PC-9 (cell line): ENCODE data around the gene RENBP. TPM values are rescaled to one million over a fixed set of nuclear protein-coding genes. Genes with fewer than 3 reads are reported as not detected.
A peak's percentile ranks its signal among the peaks of the same experiment; 100 is the strongest.

Experiments
- BruUV-seq: library from RNA; stranded (reverse); fragments of 400-500 nt; replicated peaks from 2 replicates; lab custom pipeline; 2021; lab: Mats Ljungman, UMichigan
- CTCF ChIA-PET: fragments of 300-600 bp; sonication (Branson Sonifier 250); formaldehyde crosslinking; loops from one replicate; lab custom pipeline; 2022; ENCODE audit warnings: antibody characterized with exemption; lab: Charles Lee
- POLR2A ChIA-PET: fragments of 300-600 bp; sonication (Branson Sonifier 250); formaldehyde crosslinking; loops from one replicate; lab custom pipeline; 2022; ENCODE audit warnings: antibody characterized with exemption; ENCODE audit not compliant: unreplicated experiment; lab: Charles Lee
- DNase-seq, 2 experiments: peaks; one replicate each; pipeline versions ENCODE4 v3.0.0 to v3.0.0-alpha.2; 2015 to 2022; ENCODE audit warnings: mixed read lengths in 1 of 2
- H2AFZ ChIP-seq: fragments of 200-600 bp; sonication (generic); 2 replicates; pipeline ENCODE4 v1.8.1; 2017; ENCODE audit warnings: antibody characterized with exemption
- H3F3A ChIP-seq: fragments of 200-600 bp; sonication (generic); 2 replicates; pipeline ENCODE4 v1.8.1; 2017; ENCODE audit warnings: antibody characterized with exemption, mild to moderate bottlenecking, low read depth; ENCODE audit not compliant: insufficient read depth
- H3K27ac ChIP-seq: fragments of 200-600 bp; sonication (generic); 2 replicates; pipeline ENCODE4 v1.6.1; 2016; ENCODE audit warnings: mixed run types
- H3K27me3 ChIP-seq: fragments of 200-600 bp; sonication (generic); 2 replicates; pipeline ENCODE4 v1.6.1; 2016; ENCODE audit warnings: low read depth, mixed run types; ENCODE audit not compliant: insufficient read depth
- H3K36me3 ChIP-seq: fragments of 200-600 bp; sonication (generic); 2 replicates; pipeline ENCODE4 v1.6.1; 2016; ENCODE audit warnings: low read depth, mixed run types
- H3K4me1 ChIP-seq: fragments of 200-600 bp; sonication (generic); replicated peaks from 2 replicates; pipeline ENCODE4 v1.6.1; 2016; ENCODE audit warnings: mixed run types; ENCODE audit not compliant: insufficient read depth
- H3K4me2 ChIP-seq: fragments of 200-600 bp; sonication (generic); 2 replicates; pipeline ENCODE4 v1.6.1; 2017; ENCODE audit warnings: mixed run types
- H3K4me3 ChIP-seq: fragments of 200-600 bp; sonication (generic); 2 replicates; pipeline ENCODE4 v1.6.1; 2016; ENCODE audit warnings: mixed run types
- H3K79me2 ChIP-seq: fragments of 200-600 bp; sonication (generic); 2 replicates; pipeline ENCODE4 v1.6.1; 2017; ENCODE audit warnings: low read depth, mixed run types
- H3K9me2 ChIP-seq: fragments of 200-600 bp; sonication (generic); 2 replicates; pipeline ENCODE4 v1.8.1; 2017; ENCODE audit warnings: mild to moderate bottlenecking; ENCODE audit not compliant: insufficient read depth
- H3K9me3 ChIP-seq: fragments of 200-600 bp; sonication (generic); 2 replicates; pipeline ENCODE4 v1.8.1; 2016; ENCODE audit warnings: low read depth; ENCODE audit not compliant: insufficient read depth
- H4K20me1 ChIP-seq: fragments of 200-600 bp; sonication (generic); 2 replicates; pipeline ENCODE4 v1.8.1; 2017; ENCODE audit not compliant: insufficient read depth
- CTCF ChIP-seq: fragments of 200-600 bp; sonication (generic); conservative IDR thresholded peaks from 2 replicates; pipeline ENCODE4 v1.6.1; 2017; ENCODE audit warnings: mixed run types, antibody characterized with exemption, mild to moderate bottlenecking, moderate library complexity
- EZH2 ChIP-seq: fragments of 200-600 bp; sonication (generic); IDR thresholded peaks from 2 replicates; pipeline ENCODE4 v1.8.0; 2017; ENCODE audit warnings: antibody characterized with exemption, low read depth
- intact Hi-C: fragments of 100-400 bp; cut with micrococcal nuclease; formaldehyde crosslinking; loops from one replicate; pipeline ENCODE4 v1.10.0; 2022; ENCODE audit not compliant: unreplicated experiment
- total RNA-seq: library from RNA; stranded (reverse); gene quantifications from 2 replicates; pipeline ENCODE4 v1.2.3, GENCODE V29; 2021

Gene RENBP
- total RNA-seq, 1 experiment from 2014 or later, result 6.8 TPM

- peaks cover 3% of the 10 kb centered on the region for H3K79me2 ChIP-seq
- peak overlapping the region; percentile 80 for H2AFZ ChIP-seq
- no peaks in the 10 kb centered on the region for H3K9me3 ChIP-seq
- TF ChIP-seq EZH2 (no peak), CTCF (no peak)
- intact Hi-C loops, result no loop called here
- peaks cover 17% of the 10 kb centered on the region; the same call in 1 of the 2 replicates for H3K4me1 ChIP-seq
- ChIA-PET POLR2A (interaction anchor here (0.7 kb wide), 1 partner anchor 8 kb away, joined by 5 read pairs; no protein-coding TSS in a partner anchor), CTCF (interaction anchor here (0.8 to 1.0 kb wide), 3 partner anchors 12 to 811 kb away, joined by 3 to 8 read pairs (median 3); no protein-coding TSS in a partner anchor)
- H3K27me3 ChIP-seq, result no peaks in the 10 kb centered on the region
- peaks cover 18% of the 10 kb centered on the region; the same call in 1 of the 2 replicates for H3F3A ChIP-seq
- no peaks in the 10 kb centered on the region for H3K36me3 ChIP-seq
- H3K4me3 ChIP-seq, result peak overlapping the region; percentile 86
- H3K27ac ChIP-seq, result peak overlapping the region; percentile 86
- no peaks in the 10 kb centered on the region for H3K9me2 ChIP-seq
- peak overlapping the region; percentile 98 for H3K4me2 ChIP-seq
- BruUV-seq, result TSS peak; percentile 47
- no peak for DNase-seq
- no peaks in the 10 kb centered on the region for H4K20me1 ChIP-seq
These were observed 16.8 kb downstream of the RENBP start for GRCh38 chrX:153927672-153927921.

- Histone ChIP-seq H3K9me2 (no peaks in the 10 kb centered on the region), H3F3A (peaks cover 18% of the 10 kb centered on the region; the same call in 1 of the 2 replicates), H3K27me3 (no peaks in the 10 kb centered on the region), H3K36me3 (no peaks in the 10 kb centered on the region), H3K4me2 (peak overlapping the region; percentile 98), H3K27ac (peak overlapping the region; percentile 86), H3K4me1 (peaks cover 17% of the 10 kb centered on the region; the same call in 1 of the 2 replicates), H3K79me2 (no peaks in the 10 kb centered on the region), H4K20me1 (no peaks in the 10 kb centered on the region), H2AFZ (peak overlapping the region; percentile 80), H3K4me3 (peak overlapping the region; percentile 86), H3K9me3 (no peaks in the 10 kb centered on the region)
- ChIA-PET CTCF (interaction anchor here (0.8 to 1.0 kb wide), 3 partner anchors 15 to 811 kb away, joined by 3 to 8 read pairs (median 6); no protein-coding TSS in a partner anchor), POLR2A (interaction anchor here (0.7 kb wide), 2 partner anchors 9 kb away, joined by 5 read pairs; no protein-coding TSS in a partner anchor)
- peak in 1 of 2 experiments; percentile 41 for DNase-seq
- no peak for TF ChIP-seq EZH2
- TF ChIP-seq CTCF, result no peak
- no TSS peak for BruUV-seq
- intact Hi-C loops, result no loop called here
These were observed 17.4 kb downstream of the RENBP start for GRCh38 chrX:153926858-153927671.

- Histone ChIP-seq H3K4me2 (peak overlapping the region; percentile 98), H3K27me3 (no peaks in the 10 kb centered on the region), H3F3A (peaks cover 18% of the 10 kb centered on the region; the same call in 1 of the 2 replicates), H2AFZ (no peak overlapping the region), H3K9me2 (no peaks in the 10 kb centered on the region), H3K36me3 (no peaks in the 10 kb centered on the region), H3K4me1 (peaks cover 17% of the 10 kb centered on the region; the same call in 1 of the 2 replicates), H3K79me2 (no peaks in the 10 kb centered on the region), H3K9me3 (no peaks in the 10 kb centered on the region), H3K4me3 (peak overlapping the region; percentile 86; the same call in 1 of the 2 replicates), H4K20me1 (no peaks in the 10 kb centered on the region), H3K27ac (0 out of 2 replicates have a peak overlapping the region, but pooled peaks have one; percentile 86)
- intact Hi-C loops, result no loop called here
- BruUV-seq, result no TSS peak
- TF ChIP-seq CTCF (no peak), EZH2 (no peak)
- ChIA-PET POLR2A (interaction anchor here (0.6 to 0.7 kb wide), 2 partner anchors 9 to 133 kb away, joined by 4 to 5 read pairs; no protein-coding TSS in a partner anchor), CTCF (interaction anchor here (0.9 kb wide), 1 partner anchor 15 kb away, joined by 6 read pairs; no protein-coding TSS in a partner anchor)
- no peak for DNase-seq
These were observed 17.9 kb downstream of the RENBP start for GRCh38 chrX:153926552-153926857.
